Trophoblast cell (in vitro differentiated cells and primary cell): ENCODE results near the gene FRMD6.

ENCODE experiments used
- DNase-seq, 2 donors: peaks; one replicate each; pipeline ENCODE4 v3.0.0-alpha.2; 2016
- H2AFZ ChIP-seq: 2 replicates; pipeline ENCODE4 v1.6.1; 2013; ENCODE audit warnings: low read length, moderate library complexity, mild to moderate bottlenecking; ENCODE audit not compliant: insufficient read depth, poor library complexity
- H2AK5ac ChIP-seq: 2 replicates; pipeline ENCODE4 v1.6.1; 2013; ENCODE audit warnings: mild to moderate bottlenecking, low read length
- H2BK120ac ChIP-seq: 2 replicates; pipeline ENCODE4 v1.6.1; 2013; ENCODE audit warnings: low read length, mild to moderate bottlenecking, moderate library complexity; ENCODE audit not compliant: insufficient read depth, poor library complexity
- H2BK12ac ChIP-seq: 2 replicates; pipeline ENCODE4 v1.6.1; 2013; ENCODE audit warnings: mild to moderate bottlenecking, low read length, moderate library complexity
- H2BK5ac ChIP-seq: 2 replicates; pipeline ENCODE4 v1.6.1; 2013; ENCODE audit warnings: low read length, low read depth, moderate library complexity, mild to moderate bottlenecking; ENCODE audit not compliant: poor library complexity
- H3K14ac ChIP-seq: 2 replicates; pipeline ENCODE4 v1.6.1; 2013; ENCODE audit warnings: mild to moderate bottlenecking, low read length
- H3K18ac ChIP-seq: 2 replicates; pipeline ENCODE4 v1.6.1; 2013; ENCODE audit warnings: mild to moderate bottlenecking, low read length
- H3K23ac ChIP-seq: 2 replicates; pipeline ENCODE4 v1.6.1; 2013; ENCODE audit warnings: low read length
- H3K27ac ChIP-seq: 2 replicates; pipeline ENCODE4 v1.5.1; 2013; ENCODE audit warnings: low read depth, mild to moderate bottlenecking, inconsistent platforms, low read length, moderate library complexity
- H3K27me3 ChIP-seq: 2 replicates; pipeline ENCODE4 v1.6.1; 2013; ENCODE audit warnings: inconsistent platforms, mild to moderate bottlenecking, low read length, moderate library complexity; ENCODE audit not compliant: insufficient read depth
- H3K36me3 ChIP-seq, 2 experiments: 1 replicate in 1 of 2; 2 replicates in 1 of 2; pipeline ENCODE4 v1.6.1; 2013; ENCODE audit warnings: low read length in 2 of 2, mild to moderate bottlenecking in 2 of 2, moderate library complexity in 1 of 2; ENCODE audit not compliant: insufficient read depth in 2 of 2, control insufficient read depth in 1 of 2
- H3K4ac ChIP-seq: 2 replicates; pipeline ENCODE4 v1.6.1; 2013; ENCODE audit warnings: low read depth, mild to moderate bottlenecking, low read length, moderate library complexity
- H3K4me1 ChIP-seq, 2 experiments: 1 replicate in 1 of 2; 2 replicates in 1 of 2; pipeline ENCODE4 v1.6.1; 2013; ENCODE audit warnings: low read length in 2 of 2, mild to moderate bottlenecking in 2 of 2, moderate library complexity in 1 of 2; ENCODE audit not compliant: insufficient read depth in 2 of 2, control insufficient read depth in 1 of 2
- H3K4me2 ChIP-seq: 2 replicates; pipeline ENCODE4 v1.6.1; 2013; ENCODE audit warnings: inconsistent platforms, mild to moderate bottlenecking, low read length, moderate library complexity
- H3K4me3 ChIP-seq: 2 replicates; pipeline ENCODE4 v1.5.1; 2013; ENCODE audit warnings: mild to moderate bottlenecking, low read depth, low read length, inconsistent platforms
- H3K79me1 ChIP-seq: one replicate; pipeline ENCODE4 v1.6.1; 2013; ENCODE audit warnings: low read length
- H3K79me2 ChIP-seq: 2 replicates; pipeline ENCODE4 v1.6.1; 2013; ENCODE audit warnings: low read length, mild to moderate bottlenecking; ENCODE audit not compliant: control insufficient read depth, insufficient read depth, poor library complexity
- H3K9ac ChIP-seq: 2 replicates; pipeline ENCODE4 v1.6.1; 2013; ENCODE audit warnings: mild to moderate bottlenecking, low read length
- H3K9me3 ChIP-seq: 2 replicates; pipeline ENCODE4 v1.6.1; 2013; ENCODE audit warnings: low read depth, mild to moderate bottlenecking, control low read depth, inconsistent platforms, low read length; ENCODE audit not compliant: insufficient read depth
- H4K12ac ChIP-seq: 2 replicates; pipeline ENCODE4 v1.6.1; 2013; ENCODE audit warnings: low read depth, mild to moderate bottlenecking, low read length, moderate library complexity
- H4K8ac ChIP-seq: 2 replicates; pipeline ENCODE4 v1.6.1; 2013; ENCODE audit warnings: low read depth, mild to moderate bottlenecking, low read length, moderate library complexity
- H4K91ac ChIP-seq: one replicate; pipeline ENCODE4 v1.6.1; 2013; ENCODE audit warnings: low read depth, mild to moderate bottlenecking, low read length, moderate library complexity
- WGBS: extraction: QIAGEN DNeasy Blood & Tissue Kit; methylation state at CpG from one replicate; pipeline ENCODE4 v1.1.7; 2013; ENCODE audit warnings: missing lambda C conversion rate; ENCODE audit not compliant: insufficient read length, insufficient coverage; ENCODE audit errors: extremely low coverage; 5-methylcytosine and 5-hydroxymethylcytosine counted together

FRMD6 gene

GRCh38 chr14:51732494-51733112 lies 80.9 kb downstream of the FRMD6 start:
- H3K14ac ChIP-seq = no peak overlapping the region

GRCh38 chr14:51733147-51733546 lies 81.4 kb downstream of the FRMD6 start:
- Histone ChIP-seq H2BK5ac (no peak overlapping the region), H3K4me2 (no peak overlapping the region), H3K23ac (no peak overlapping the region), H3K4me3 (no peak overlapping the region), H3K27me3 (no peaks in the 10 kb centered on the region), H2BK120ac (no peak overlapping the region), H2BK12ac (no peak overlapping the region), H2AFZ (no peak overlapping the region), H3K79me2 (no peaks in the 10 kb centered on the region), H4K91ac (no peak overlapping the region), H3K36me3 (peaks cover 2 to 8% of the 10 kb centered on the region in 2 experiments), H2AK5ac (no peak overlapping the region), H4K8ac (no peak overlapping the region), H3K18ac (no peak overlapping the region), H3K4me1 (no peaks in the 10 kb centered on the region), H4K12ac (no peak overlapping the region), H3K9me3 (peaks cover 2% of the 10 kb centered on the region), H3K4ac (no peak overlapping the region), H3K14ac (no peak overlapping the region), H3K79me1 (no peaks in the 10 kb centered on the region), H3K9ac (no peak overlapping the region), H3K27ac (no peak overlapping the region)
- whole genome bisulfite sequencing = no CpG with 5 or more reads among the region's 1 CpG
- no peak for DNase-seq

More at GRCh38 chr14:51732494-51733112, 80.9 kb downstream of the FRMD6 start:
- H3K27me3 ChIP-seq = no peaks in the 10 kb centered on the region
- no peak overlapping the region for H3K4me2 ChIP-seq
- no peak overlapping the region for H3K23ac ChIP-seq
- H3K4ac ChIP-seq = no peak overlapping the region
- H2AFZ ChIP-seq = no peak overlapping the region
- no peak overlapping the region for H2AK5ac ChIP-seq
- H3K9me3 ChIP-seq = peaks cover 2% of the 10 kb centered on the region
- no peak overlapping the region for H3K4me3 ChIP-seq
- H3K18ac ChIP-seq = no peak overlapping the region
- no peaks in the 10 kb centered on the region for H3K79me2 ChIP-seq
- no peak overlapping the region for H4K8ac ChIP-seq
- H2BK12ac ChIP-seq = no peak overlapping the region
- H2BK120ac ChIP-seq = no peak overlapping the region
- no CpG with 5 or more reads among the region's 4 CpGs for WGBS
- H4K91ac ChIP-seq = no peak overlapping the region
- H3K79me1 ChIP-seq = no peaks in the 10 kb centered on the region
- no peak overlapping the region for H3K9ac ChIP-seq
- no peak for DNase-seq
- H4K12ac ChIP-seq = no peak overlapping the region
- peaks cover 4 to 13% of the 10 kb centered on the region in 2 experiments for H3K36me3 ChIP-seq
- H3K4me1 ChIP-seq = no peaks in the 10 kb centered on the region
- no peak overlapping the region for H2BK5ac ChIP-seq
- H3K27ac ChIP-seq = no peak overlapping the region

GRCh38 chr14:51735851-51736250 lies 84.1 kb downstream of the FRMD6 start:
- H3K9me3 ChIP-seq = peaks cover 2% of the 10 kb centered on the region
- H4K91ac ChIP-seq = no peak overlapping the region
- no peak overlapping the region for H3K9ac ChIP-seq
- no peak overlapping the region for H2BK12ac ChIP-seq
- no peaks in the 10 kb centered on the region for H3K36me3 ChIP-seq
- H3K4me1 ChIP-seq = no peaks in the 10 kb centered on the region
- no peaks in the 10 kb centered on the region for H3K27me3 ChIP-seq
- no peak overlapping the region for H3K18ac ChIP-seq
- no peak overlapping the region for H2AFZ ChIP-seq
- H3K23ac ChIP-seq = no peak overlapping the region
- no peak overlapping the region for H2BK5ac ChIP-seq
- no peak overlapping the region for H4K8ac ChIP-seq
- DNase-seq = no peak
- no CpG with 5 or more reads among the region's 4 CpGs for WGBS
- no peak overlapping the region for H3K27ac ChIP-seq
- H2BK120ac ChIP-seq = no peak overlapping the region
- H3K14ac ChIP-seq = no peak overlapping the region
- H3K79me1 ChIP-seq = no peaks in the 10 kb centered on the region
- no peak overlapping the region for H3K4me2 ChIP-seq
- no peak overlapping the region for H3K4me3 ChIP-seq
- no peak overlapping the region for H4K12ac ChIP-seq
- H3K4ac ChIP-seq = no peak overlapping the region
- H2AK5ac ChIP-seq = no peak overlapping the region
- H3K79me2 ChIP-seq = no peaks in the 10 kb centered on the region

GRCh38 chr14:51738754-51739153 lies 87.0 kb downstream of the FRMD6 start:
- Histone ChIP-seq H3K9ac (no peak overlapping the region), H2BK120ac (no peak overlapping the region), H3K4me1 (no peaks in the 10 kb centered on the region), H2AK5ac (no peak overlapping the region), H3K27me3 (no peaks in the 10 kb centered on the region), H4K12ac (no peak overlapping the region), H3K14ac (no peak overlapping the region), H3K4me3 (peak overlapping the region; percentile 1), H3K23ac (no peak overlapping the region), H3K36me3 (no peaks in the 10 kb centered on the region), H4K91ac (no peak overlapping the region), H2BK12ac (no peak overlapping the region), H3K4ac (no peak overlapping the region), H3K79me2 (no peaks in the 10 kb centered on the region), H3K4me2 (no peak overlapping the region), H4K8ac (no peak overlapping the region), H3K27ac (no peak overlapping the region), H3K18ac (no peak overlapping the region), H2AFZ (no peak overlapping the region), H3K9me3 (peaks cover 2% of the 10 kb centered on the region), H3K79me1 (no peaks in the 10 kb centered on the region), H2BK5ac (no peak overlapping the region)
- no peak for DNase-seq
- WGBS = no CpG with 5 or more reads among the region's 8 CpGs
